ENCODE measurements around the gene ENPP3.
"Not testable (repeated sequence)": the region's sequence is repeated elsewhere in the genome, so short reads cannot be mapped to it uniquely, and the experiment has no call there.

Gene ENPP3

GRCh38 chr6:131683479-131683878 is 46.4 kb downstream of the ENPP3 start:
- DNase-seq (ENCODE audit: extremely low read depth in 1 of 2, low read depth in 1 of 2) = no peak

GRCh38 chr6:131685266-131685780 is 48.2 kb downstream of the ENPP3 start:
- DNase-seq (ENCODE audit: extremely low read depth in 1 of 2, low read depth in 1 of 2) = peak in 1 of 2 donors; percentile 35

- DNase-seq (ENCODE audit: extremely low read depth in 1 of 2, low read depth in 1 of 2) = no peak
Observed at GRCh38 chr6:131687022-131687421, 49.9 kb downstream of the ENPP3 start.

- DNase-seq (ENCODE audit: extremely low read depth in 1 of 2, low read depth in 1 of 2) = no peak
Observed at GRCh38 chr6:131688286-131688685, 51.2 kb downstream of the ENPP3 start.

GRCh38 chr6:131692031-131692430 is 54.9 kb downstream of the ENPP3 start:
- no peak for DNase-seq (ENCODE audit: extremely low read depth in 1 of 2, low read depth in 1 of 2)

GRCh38 chr6:131692589-131692988 is 55.5 kb downstream of the ENPP3 start:
- no peak for DNase-seq (ENCODE audit: extremely low read depth in 1 of 2, low read depth in 1 of 2)

- no peak for DNase-seq (ENCODE audit: extremely low read depth in 1 of 2, low read depth in 1 of 2)
Observed at GRCh38 chr6:131693384-131693783, 56.3 kb downstream of the ENPP3 start.

- no peak for DNase-seq (ENCODE audit: extremely low read depth in 1 of 2, low read depth in 1 of 2)
Observed at GRCh38 chr6:131694832-131695426, 57.8 kb downstream of the ENPP3 start.

- DNase-seq (ENCODE audit: extremely low read depth in 1 of 2, low read depth in 1 of 2) = no peak
Observed at GRCh38 chr6:131696956-131697355, 59.9 kb downstream of the ENPP3 start.

GRCh38 chr6:131700851-131701250 is 63.7 kb downstream of the ENPP3 start:
- not testable (repeated sequence) for DNase-seq (ENCODE audit: extremely low read depth in 1 of 2, low read depth in 1 of 2)

- DNase-seq (ENCODE audit: extremely low read depth in 1 of 2, low read depth in 1 of 2) = not testable (repeated sequence)
Observed at GRCh38 chr6:131703905-131704304, 66.8 kb downstream of the ENPP3 start.

GRCh38 chr6:131710917-131711316 is 73.8 kb downstream of the ENPP3 start, which contains the start of gene CTAGE9:
CTAGE9 (minus strand) TSS chr6:131711017; CDS start chr6:131711017, 0 bp downstream.
- not testable (repeated sequence) for DNase-seq (ENCODE audit: extremely low read depth in 1 of 2, low read depth in 1 of 2)

- not testable (repeated sequence) for DNase-seq (ENCODE audit: extremely low read depth in 1 of 2, low read depth in 1 of 2)
Observed at GRCh38 chr6:131715567-131715966, 78.5 kb downstream of the ENPP3 start.

- no peak for DNase-seq (ENCODE audit: extremely low read depth in 1 of 2, low read depth in 1 of 2)
Observed at GRCh38 chr6:131717836-131718542, 80.9 kb downstream of the ENPP3 start.

GRCh38 chr6:131721161-131721560 is 84.1 kb downstream of the ENPP3 start:
- DNase-seq (ENCODE audit: extremely low read depth in 1 of 2, low read depth in 1 of 2) = no peak

GRCh38 chr6:131724114-131724513 is 87.0 kb downstream of the ENPP3 start:
- DNase-seq (ENCODE audit: extremely low read depth in 1 of 2, low read depth in 1 of 2) = no peak

GRCh38 chr6:131727467-131727866 is 90.4 kb downstream of the ENPP3 start:
- no peak for DNase-seq (ENCODE audit: extremely low read depth in 1 of 2, low read depth in 1 of 2)

GRCh38 chr6:131727868-131728267 is 90.8 kb downstream of the ENPP3 start:
- no peak for DNase-seq (ENCODE audit: extremely low read depth in 1 of 2, low read depth in 1 of 2)

- DNase-seq (ENCODE audit: extremely low read depth in 1 of 2, low read depth in 1 of 2) = no peak
Observed at GRCh38 chr6:131728296-131728939, 91.3 kb downstream of the ENPP3 start.

GRCh38 chr6:131729550-131729949 is 92.4 kb downstream of the ENPP3 start:
- no peak for DNase-seq (ENCODE audit: extremely low read depth in 1 of 2, low read depth in 1 of 2)

- no peak for DNase-seq (ENCODE audit: extremely low read depth in 1 of 2, low read depth in 1 of 2)
Observed at GRCh38 chr6:131730264-131730663, 93.2 kb downstream of the ENPP3 start.

- no peak for DNase-seq (ENCODE audit: extremely low read depth in 1 of 2, low read depth in 1 of 2)
Observed at GRCh38 chr6:131731224-131731623, 94.1 kb downstream of the ENPP3 start.
